ENCODE data around the gene CIB2.

The CIB2 gene

GRCh38 chr15:78105476-78106241 lies 25.6 kb downstream of the CIB2 start:
- no peak for DNase-seq

GRCh38 chr15:78104566-78105475 lies 26.4 kb downstream of the CIB2 start:
- no peak for DNase-seq

DNA sequence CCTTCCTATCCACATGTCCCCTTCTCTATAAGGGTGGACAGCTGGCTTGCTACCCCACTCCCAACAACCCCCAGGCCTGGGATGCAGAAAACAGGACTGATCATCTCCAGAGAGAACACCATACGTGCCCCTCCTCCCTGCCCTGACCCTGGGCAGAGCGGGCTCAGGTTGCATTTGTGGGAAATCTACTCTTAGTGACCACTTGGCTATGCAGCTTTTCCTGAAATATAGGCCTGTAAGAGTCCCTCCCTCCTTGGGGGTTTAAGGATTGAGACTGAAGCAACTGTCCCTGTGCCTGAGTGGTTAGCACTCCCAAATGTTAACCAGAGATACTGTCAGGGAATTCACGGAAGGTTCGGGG lies 27.1 kb downstream of the CIB2 start:
- no peak for DNase-seq

DNA sequence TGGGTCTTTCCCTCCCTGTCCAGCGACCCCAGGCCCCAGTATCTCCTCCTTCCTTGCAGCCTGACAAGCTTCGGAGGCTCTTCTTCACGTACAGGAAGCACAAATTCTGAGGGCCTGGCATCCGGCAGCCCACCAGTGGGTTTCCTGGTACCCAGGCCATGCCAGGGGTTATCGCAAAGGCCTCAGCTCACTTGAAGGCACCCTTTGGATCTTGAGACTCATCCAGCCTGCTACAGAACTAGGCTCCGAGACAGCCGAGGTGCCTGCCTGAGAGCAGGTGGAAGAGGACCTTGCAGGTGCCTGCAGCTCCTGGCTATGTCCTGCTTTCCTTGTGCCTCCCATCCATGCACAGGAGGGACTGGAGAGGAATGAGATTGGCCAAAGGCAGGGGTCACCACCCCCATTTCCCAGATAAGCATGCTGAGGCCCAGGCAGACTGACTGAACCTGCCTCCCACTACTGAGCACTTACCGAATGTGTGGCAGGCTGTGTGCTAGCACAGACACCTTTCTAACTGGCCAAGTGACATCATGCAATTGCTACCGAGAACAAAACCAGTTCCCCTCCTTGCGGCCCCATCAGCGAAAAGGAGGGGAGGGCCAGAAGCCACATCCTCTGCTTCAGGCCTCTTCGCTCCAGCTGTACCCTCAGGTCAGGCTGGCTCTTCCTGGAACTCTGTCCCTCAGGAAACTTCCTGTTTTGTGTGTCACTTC lies 27.7 kb downstream of the CIB2 start:
- DNase-seq = peak; percentile 24

DNA sequence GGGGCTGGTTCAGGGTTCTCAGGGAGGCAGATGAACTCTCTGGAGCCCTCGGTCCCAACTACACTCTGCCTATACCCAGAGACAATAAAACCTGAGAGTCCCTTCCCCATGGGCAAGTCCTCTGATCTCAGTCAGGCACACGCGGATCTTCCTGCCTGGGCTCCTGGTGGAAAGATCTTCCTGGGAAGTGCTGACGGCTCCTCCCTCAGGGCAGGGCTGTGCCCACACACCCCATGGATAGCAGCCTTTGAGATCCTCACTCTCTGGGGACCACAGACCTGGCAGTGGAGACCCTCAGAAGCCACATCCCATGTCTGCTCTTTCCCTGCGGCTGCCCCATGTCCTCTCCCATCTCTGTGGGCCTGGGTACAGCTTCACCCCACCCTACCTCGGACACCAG lies 28.5 kb downstream of the CIB2 start:
- DNase-seq = no peak

DNA sequence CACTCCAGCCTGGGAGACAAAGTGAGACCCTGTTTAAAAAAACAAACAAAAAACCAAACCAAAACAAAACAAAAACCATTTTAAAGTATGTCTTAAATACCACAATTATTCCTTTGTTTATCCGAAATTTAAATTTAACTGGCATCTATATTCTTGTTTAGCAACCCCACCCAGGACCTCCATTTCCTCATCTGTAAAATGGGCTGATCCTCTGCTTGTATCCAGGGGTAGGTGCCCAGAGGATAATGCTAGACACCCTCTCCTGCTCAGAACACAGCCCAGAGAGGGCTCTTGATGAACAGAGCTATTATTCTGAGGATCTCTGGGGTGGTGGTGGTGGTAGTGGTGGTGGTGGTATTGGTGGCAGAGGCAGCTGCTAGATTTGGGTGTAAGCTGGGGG lies 29.0 kb downstream of the CIB2 start:
- DNase-seq = no peak

- DNase-seq = no peak
Observed at GRCh38 chr15:78101423-78102105, 29.7 kb downstream of the CIB2 start.

DNA sequence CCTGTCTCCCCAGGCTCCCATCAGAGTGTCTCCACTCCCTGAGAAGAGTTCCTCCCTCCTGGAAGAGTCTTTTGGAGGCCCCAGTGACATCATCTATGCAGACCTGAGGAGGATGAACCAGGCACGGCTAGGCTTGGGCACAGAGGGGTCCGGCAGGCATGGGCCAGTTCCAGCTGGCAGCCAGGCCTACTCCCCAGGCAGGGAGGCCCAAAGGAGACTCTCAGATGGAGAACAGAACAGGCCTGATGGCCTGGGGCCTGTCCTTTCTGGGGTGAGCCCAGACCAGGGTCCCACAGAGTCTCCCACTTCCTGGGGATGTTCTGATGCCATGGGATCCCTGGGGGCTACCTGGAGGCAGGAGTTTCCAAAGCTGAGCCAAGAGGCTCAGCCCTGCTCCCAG lies 30.4 kb downstream of the CIB2 start:
- DNase-seq = no peak

- DNase-seq = no peak
Observed at GRCh38 chr15:78098131-78098755, 33.0 kb downstream of the CIB2 start.

DNA sequence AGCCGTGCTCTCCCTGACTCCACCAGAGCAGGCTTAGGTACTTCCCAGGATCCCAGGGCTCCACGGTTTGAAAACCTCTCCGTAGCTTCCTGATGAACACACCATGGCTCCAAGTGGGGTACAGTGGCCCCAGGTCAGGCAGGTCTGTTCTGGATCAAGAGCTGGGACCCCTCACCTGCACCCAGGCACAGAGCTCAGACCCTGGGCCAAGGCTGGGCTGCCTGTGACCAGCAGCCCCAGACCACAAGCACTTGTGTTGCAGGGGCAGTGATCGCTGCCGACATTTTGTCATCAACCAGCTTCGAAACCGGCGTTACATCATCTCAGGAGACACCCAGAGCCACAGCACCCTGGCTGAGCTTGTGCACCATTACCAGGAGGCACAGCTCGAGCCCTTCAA lies 33.6 kb downstream of the CIB2 start:
- no peak for DNase-seq

DNA sequence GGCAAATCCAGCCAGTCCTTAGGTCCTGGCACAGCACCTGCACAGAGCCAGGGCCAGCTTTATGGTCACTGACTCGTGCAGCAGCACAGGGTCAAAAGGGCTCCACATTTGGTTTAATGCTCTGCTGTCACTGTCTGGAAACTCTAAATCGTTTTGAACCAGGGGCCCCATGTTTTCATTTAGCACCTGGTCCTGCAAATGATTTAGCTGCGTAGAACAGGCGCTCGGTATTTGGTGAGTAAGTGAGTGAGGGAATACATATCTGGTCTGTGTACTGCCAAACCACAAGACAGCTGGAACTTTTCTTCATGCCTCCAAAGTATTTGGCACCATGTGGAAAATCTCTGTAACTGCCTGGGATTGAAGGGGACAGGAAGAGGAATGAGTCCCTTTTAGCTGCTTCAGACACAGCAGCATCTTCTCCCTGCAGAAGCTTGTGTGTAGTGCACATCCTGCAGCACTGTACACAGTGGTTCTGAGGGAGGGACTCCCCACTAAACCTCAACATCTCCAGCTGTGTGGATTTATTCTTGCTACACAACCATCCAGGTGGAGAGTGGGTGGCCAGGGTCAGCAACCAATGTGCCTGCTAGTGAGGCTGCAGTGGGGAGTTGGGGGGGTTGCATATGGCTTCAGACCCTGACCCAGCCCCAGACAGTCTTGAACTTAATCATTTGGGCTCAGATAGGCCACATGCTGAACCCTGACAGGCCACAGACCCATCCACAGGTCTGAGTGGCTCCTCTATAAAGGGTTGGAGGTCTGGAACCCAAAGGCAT lies 37.8 kb downstream of the CIB2 start:
- no peak for DNase-seq

- DNase-seq = no peak
Observed at GRCh38 chr15:78092261-78093041, 38.8 kb downstream of the CIB2 start, which contains the start of gene SH2D7. Gene SH2D7 (plus strand): TSS chr15:78092561. CDS start chr15:78092585, 24 bp downstream.

DNA sequence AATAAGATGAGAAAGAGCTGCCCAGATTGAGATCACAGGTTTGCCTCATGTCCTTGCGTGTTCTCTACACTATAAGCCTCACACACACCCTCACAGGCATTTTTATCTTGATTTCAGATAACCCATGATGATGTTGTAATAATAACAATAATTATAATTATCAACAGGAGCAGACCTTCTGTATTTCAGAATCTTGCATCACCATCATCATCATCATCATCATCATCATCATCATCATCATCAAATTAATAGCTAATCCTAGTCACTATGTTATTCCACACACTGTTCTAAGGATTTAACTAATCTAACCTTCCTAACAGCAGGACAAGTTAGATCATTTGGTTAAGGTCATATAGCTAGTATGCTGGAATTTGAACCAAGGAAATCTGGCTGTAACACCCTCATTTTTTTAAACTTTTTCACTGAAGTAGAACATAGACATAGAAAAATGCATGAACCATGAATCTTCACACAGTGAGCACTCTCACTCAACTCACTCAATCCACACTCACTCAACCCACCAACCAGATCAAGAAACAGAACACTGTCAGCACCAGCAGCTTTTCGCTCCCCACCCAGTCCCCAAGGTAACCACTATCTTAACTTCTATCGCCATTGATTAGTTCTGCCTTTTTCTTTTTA lies 40.7 kb downstream of the CIB2 start:
- DNase-seq = no peak

DNA sequence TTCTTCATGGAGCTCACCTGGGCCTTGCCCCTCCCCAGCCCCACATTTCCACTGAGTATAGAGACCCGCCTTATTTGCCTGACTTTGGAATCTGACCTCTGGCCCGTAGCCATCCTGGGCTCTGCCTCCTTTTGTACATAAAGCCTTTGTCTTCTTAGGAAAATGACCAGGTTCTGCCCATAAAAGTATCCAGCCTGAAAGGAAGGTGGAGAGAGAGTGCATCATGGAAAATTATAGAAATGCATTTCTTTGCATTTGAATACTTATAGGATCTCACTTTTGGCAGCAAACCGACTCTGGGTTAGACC lies 42.5 kb downstream of the CIB2 start:
- no peak for DNase-seq

DNA sequence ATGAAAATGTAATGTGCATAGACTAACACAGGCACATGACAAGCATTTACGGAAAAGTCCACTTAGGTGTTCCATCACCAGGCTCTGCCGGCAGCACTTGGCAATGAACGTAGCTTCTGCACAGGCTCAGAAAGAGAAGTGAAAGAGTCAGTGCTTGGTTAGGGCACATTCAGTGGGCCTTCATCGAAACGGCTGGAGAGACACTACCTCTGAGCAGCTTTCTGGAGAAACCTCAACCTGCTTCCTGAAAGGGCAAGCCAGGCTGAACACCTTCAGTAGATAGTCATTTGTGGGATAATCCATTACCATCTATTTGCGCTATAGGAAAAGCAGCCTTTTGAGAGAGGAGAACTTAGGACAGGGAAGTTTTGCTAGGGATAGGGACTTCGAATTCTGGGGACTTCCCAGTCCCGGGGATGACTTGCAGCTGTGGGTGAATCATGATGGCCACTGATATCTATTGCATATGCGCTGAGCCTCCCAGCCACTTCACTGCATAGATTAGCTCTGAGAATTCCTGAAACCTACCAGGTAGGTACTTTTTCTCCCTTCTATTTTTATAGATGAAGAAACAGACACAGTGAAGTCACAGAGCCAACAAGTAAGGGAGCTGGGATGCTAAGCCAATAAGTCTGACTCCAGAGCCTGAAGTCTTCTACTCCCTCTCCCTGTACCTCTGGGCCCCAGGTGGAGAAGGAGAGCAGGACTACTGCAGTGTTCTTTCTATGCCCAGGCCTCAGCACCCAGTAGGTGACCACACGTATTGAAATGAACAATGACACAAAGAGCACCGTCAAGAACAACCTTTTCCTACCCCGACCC lies 43.1 kb downstream of the CIB2 start:
- DNase-seq = no peak

DNA sequence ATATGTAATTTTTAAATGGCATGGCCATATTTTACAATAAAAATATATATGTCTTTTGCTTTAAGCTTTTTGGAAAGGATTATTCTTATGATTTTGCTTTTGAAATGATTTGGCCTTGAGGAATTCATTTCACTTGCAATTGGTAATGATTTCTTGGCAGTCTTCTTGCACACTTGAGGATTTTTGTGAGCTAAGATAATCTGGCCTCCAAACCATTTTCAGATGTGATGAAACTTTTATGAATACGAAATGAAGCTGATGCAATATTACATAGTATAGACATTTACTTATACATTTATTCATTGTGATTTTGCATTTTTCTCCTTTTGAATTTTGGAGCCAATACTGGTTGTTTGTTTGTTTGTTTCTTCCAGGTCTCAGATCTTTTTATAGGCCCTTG lies 45.3 kb downstream of the CIB2 start:
- no peak for DNase-seq

DNA sequence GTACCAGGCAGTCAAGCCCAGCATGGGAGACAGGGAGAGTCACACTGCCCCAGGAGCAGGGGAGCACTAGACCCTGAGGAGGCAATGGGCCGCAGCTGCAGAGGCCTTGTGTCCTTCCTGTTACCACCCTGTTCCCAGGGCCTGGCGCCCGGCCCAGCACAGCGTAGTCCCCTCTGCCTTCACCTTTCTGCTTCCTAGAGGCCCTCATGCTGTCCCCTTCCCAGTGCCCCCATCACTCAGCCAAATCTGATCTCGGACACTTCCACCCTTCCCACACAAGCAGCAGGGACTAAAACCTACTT lies 46.8 kb downstream of the CIB2 start:
- no peak for DNase-seq

DNA sequence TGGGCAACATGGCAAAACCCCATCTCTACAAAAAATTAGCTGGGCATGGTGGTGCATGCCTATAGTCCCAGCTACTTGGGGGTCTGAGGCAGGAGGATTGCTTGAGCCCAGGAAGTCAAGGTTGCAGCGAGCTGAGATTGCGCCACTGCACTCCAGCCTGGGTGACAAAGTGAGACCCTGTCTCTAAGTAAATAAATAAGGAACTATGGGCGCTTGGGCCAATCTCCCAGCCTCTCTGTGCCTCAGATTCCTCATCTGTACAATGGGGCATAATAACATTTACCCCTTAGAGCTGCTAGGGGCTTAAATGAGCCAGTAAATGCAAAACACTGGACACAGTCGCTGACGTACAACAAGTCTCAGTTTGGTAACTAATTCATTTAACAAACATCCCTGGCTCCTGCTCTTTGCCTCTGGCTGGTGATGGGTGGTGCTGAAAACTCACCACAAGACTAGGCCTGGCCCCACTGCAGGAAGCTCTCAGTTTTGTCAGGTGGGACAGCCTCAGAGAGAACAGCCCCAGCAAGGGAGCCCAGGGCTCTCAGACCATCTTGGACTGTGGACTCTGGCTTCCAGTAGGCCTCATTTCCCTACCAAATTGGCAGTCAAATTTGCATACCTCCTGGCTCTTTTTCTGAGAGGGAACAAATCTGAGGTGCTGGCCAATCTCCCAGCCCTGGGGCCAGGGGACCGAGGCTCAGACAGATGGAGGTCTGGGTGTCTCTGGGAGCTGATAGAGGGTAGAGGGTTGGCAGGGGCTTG lies 47.4 kb downstream of the CIB2 start:
- no peak for DNase-seq

GRCh38 chr15:78083186-78083585 lies 48.1 kb downstream of the CIB2 start:
- DNase-seq = no peak

All from stimulated activated CD4-positive, alpha-beta T cell treated with anti-CD3 and anti-CD28 coated beads, Interleukin-4, amount 100 ng/mL, for 4 hours (primary cell).